CD4-positive, alpha-beta T cell treated with Interleukin-17A for 1 hour (primary cell): ENCODE results near the gene SYDE2.
"Not testable (repeated sequence)": the region's sequence is repeated elsewhere in the genome, so short reads cannot be mapped to it uniquely, and the experiment has no call there.

Experiments used
- DNase-seq: peaks from one replicate; pipeline ENCODE4 v3.0.0-alpha.2; 2020

SYDE2 gene

GRCh38 chr1:85200463-85201339, at the start of gene SYDE2:
Gene SYDE2 (minus strand): TSS chr1:85201016. CDS start chr1:85200996, 20 bp downstream.
- peak; percentile 82 for DNase-seq

DNA sequence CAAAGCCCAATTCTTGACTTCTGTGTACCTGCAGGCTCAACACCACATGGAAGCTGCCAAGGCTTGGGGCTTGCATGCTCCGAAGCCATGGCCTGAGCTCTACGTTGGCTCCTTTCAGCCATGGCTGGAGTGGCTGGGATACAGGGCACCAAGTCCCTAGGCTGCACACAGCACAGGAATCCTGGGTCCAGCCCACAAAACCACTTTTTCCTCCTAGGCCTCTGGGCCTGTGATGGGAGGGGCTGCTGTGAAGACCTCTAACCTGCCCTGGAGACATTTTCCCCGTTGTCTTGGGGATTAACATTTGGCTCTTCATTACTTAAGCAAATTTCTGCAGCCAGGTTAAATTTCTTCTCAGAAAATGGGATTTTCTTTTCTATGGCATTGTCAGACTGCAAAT, 48.2 kb upstream of the SYDE2 start:
- not testable (repeated sequence) for DNase-seq

GRCh38 chr1:85245891-85246290, 45.1 kb upstream of the SYDE2 start:
- DNase-seq, result no peak

DNA sequence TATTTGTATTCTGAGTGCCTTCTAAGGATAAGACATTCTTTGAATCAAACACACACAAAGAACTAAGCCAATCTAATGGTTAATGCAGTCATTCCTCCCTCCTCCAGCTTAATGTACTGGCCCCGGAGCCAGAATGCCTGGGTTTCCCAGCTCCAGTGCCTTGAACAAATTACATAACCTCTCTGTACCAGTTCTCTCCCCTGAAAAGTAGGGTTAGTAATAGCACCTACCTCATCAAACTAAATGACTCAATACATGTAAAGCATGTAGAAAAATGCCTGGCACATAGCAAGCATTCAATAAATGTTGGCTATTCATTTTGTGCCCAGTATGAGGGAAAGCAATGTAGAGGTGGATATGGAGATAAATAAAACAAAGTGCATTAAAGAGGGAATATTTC, 44.6 kb upstream of the SYDE2 start:
- DNase-seq, result no peak

DNA sequence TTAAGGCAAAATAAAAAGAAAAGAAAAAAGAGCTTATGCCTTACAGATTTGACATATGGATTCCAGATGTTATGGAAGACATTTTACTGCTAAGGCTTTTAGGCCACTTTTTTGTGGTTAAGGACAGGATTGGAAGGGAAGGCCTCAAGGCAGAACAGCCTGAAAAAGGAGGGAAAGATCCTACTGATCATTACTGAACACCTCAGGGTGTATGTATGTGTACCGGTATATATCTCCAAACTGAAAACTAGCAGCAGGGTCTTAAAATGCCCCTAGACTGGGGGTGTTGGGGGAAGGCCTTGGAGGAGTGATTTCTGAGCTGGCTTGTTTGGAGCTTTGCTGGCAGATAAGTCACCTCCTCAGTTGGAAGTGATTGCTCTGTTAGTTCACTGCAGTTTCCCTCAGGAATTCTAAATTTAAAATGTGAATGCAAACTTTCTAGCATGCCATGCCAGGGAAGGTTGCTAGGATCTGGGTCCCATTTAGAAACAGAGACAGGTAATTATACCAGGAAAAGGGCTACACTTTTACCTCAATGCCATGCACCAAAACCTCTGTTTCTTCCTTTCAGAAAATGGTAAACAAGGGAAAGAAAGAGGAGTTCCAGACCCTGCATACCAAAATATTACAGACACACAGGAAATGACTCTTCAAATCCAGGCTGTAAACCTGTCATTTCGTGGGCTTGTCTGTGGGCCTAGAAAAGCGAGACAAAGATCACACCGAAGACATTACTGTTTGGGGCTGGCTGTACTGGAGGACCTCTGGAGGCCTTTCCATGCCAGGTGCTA, 43.6 kb upstream of the SYDE2 start:
- no peak for DNase-seq

- no peak for DNase-seq
These were observed 42.6 kb upstream of the SYDE2 start for GRCh38 chr1:85243372-85243771.

DNA sequence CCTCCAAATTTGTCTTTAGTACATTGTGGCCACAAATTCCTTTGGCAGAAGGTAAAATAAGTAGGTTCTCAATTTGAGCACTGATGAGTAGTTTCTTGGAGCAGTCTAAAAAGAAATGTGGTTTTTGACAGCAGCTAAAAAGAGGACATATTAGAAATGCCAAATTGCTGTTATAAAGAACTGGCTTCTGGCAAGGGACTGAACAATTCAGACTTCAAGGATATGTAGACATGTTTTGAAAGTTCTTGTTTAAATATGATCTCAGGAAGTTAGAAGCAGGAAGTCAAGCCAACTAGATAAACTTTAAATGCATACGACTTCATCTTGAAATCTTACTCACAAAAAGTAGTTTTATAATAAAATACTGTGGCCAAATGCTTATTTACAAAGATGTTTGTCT, 39.8 kb upstream of the SYDE2 start:
- no peak for DNase-seq

GRCh38 chr1:85240174-85240601, 39.4 kb upstream of the SYDE2 start:
- peak; percentile 41 for DNase-seq

DNA sequence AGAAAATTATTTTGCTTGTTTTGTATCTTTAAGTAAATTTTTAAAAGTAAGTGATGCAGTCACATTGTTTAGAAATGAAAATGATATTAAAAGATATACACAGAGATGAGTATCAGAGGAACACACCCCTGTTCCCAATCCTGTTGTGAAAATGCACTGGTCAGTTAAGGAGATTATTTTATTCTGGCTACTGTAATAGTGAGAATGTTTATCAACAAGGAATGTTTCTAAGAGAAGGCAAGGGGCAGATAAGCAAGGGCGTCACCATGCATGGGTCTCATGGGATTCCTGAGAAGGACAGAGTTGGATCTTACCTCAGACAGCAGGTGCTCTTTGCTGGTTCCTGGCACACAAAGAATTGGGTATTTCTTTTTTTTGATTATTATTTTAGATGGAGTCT, 36.8 kb upstream of the SYDE2 start:
- no peak for DNase-seq

- no peak for DNase-seq
These were observed 29.6 kb upstream of the SYDE2 start for GRCh38 chr1:85230305-85230977.

DNA sequence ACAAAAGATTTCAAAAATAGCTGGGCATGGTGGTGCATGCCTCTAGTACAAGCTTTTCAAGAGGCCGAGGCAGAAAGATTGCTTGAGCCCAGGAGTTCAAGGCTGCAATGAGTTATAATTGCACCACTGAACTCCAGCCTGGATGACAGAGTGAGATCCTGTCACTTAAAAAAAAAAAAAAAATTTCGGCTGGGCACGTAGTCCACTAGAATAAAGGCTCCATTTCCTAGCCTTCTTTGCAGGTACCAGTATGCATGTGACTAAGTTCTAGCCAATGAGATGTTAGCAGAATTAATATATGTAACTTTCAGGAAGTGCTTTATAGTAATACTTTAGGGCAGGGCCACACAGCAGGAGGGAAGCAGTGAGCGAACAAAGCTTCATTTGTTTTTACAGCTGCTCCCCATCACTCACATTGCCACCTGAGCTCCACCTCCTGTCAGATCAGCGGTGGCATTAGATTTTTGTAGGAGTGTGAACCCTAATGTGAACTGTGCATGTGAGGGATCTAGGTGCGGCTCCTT, 28.8 kb upstream of the SYDE2 start:
- no peak for DNase-seq

- no peak for DNase-seq
These were observed 28.2 kb upstream of the SYDE2 start for GRCh38 chr1:85228972-85229371.

- no peak for DNase-seq
These were observed 25.0 kb upstream of the SYDE2 start for GRCh38 chr1:85225624-85226380.

DNA sequence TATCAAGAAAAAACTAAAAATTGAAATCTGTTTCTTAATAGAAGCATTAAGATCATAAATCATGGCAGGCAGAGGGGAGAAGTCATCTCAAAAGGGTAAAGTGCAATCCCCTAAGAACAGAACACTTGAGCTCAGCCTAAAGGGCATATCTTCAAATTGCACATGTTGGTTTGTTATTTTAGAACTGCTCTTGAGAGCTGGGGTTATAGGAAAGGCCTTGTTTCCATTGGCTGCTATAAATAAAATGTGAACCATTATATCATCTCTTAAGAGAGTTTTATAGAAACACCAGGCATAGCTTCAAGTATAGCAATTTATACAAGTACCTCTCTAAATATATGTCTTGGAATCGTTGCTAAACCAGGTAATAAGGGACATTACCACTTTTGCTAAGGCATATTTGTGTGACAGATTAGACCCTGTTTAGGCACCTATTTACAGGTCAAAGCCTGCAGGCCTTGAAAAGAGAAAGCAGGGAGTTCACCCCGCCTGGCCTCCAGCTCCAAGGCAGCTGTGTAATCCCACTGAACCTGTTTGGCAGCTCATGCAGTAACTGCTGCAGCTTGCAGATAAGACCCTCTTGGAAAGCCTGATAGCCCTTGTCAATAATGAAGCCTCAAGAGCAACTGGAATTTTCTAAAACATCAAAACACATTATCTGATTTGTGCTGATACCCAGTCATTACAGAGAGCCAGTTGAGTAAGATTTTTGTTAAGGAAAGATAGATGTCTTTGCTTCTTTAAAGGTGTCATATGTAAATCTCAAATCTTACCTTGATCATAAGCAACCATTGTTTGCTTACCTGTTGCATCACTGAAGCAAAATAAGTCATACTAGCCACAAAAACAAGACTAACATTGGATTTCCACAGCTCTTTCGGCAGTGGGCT, 24.2 kb upstream of the SYDE2 start:
- DNase-seq, result no peak

DNA sequence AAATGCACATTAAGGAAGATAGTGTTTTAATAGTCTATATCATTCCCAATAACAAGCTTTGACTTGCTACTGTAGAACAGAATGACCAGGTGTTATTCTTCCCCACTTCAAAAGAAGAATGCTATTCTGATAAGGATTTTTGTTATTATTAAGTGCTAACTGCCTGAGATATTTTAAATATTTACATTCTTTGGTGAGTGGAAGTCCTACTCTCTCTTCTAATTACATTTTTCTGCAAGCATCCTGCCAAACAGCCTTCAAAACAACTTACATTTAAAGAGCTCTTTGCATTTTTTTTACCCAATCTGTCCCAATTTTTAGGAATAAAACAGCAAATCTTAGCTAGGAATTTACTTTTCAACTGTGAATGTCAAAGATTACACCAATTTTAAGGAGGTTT, 23.5 kb upstream of the SYDE2 start:
- DNase-seq, result no peak

DNA sequence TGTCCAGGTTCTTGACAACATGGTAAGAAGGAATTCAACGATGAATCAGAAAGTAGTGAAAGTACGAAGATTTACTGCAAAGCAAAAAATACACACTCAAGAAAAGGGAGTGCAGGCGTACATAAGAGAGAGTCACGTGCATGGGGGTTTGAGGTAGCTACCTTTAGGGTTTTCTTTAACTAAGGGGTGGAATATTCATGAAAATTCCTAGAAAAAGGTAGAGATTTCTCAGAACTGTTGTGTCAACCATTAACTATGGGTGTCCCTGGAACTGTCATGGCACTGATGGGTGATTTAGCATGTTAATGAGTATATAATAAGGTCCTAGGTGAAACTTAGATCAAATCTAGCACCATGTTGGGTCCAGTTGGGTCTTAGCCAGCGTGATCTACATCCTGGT, 22.5 kb upstream of the SYDE2 start:
- no peak for DNase-seq

- no peak for DNase-seq
These were observed 20.0 kb upstream of the SYDE2 start for GRCh38 chr1:85220756-85221201.

DNA sequence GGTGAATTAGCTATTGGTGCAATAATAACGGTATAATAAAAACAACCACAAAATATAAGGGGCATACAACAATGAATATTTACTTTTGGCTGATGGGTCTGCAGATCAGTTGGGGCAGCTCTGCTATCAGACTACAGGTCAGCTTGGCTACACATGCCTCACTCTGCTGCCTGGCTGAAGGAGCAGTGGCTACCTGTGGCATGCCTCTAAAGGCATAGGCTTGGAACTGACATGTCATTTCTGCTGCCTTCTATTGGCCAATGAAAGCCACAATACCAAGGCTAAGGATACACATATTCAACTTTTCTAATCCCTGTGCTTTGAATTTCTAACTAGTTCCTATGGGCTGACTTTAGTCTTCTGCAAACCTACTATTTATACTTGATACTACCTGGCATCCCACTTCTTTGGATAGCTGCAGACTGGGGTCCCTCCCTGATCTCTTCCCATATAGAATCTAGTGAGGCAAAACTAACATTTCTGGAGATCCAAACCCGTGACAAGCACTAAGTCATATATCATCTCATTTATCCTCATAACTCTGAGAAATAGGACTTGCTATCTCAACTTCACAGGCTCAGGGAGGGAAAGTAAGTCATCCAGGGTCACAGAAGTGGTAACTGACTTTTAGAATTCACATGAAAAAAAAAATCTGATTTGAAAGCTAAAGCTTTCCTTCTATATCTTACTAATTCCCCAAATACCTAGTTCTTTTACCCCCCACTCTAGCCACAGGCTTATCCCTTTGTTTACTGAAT, 19.2 kb upstream of the SYDE2 start:
- no peak for DNase-seq

DNA sequence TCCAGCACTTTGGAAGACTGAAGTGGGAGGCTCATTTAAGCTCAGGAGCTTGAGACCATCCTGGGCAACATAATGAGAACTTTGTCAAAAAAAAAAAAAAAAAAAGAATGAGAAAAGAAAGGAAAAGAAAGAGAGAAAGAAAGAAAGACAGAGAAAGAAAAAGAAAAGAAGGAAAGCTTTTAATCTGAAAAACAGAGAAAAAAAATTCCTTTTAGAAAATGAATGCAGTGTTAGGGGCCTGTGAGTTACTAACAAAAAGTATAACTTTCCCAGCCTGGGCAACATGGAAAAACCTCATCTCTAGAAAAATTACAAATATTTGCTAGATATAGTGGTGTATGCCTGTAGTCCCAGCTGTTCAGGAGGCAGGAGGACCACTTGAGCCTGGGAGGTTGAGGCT, 15.9 kb upstream of the SYDE2 start:
- no peak for DNase-seq

- no peak for DNase-seq
These were observed 13.8 kb upstream of the SYDE2 start for GRCh38 chr1:85214654-85215053.

GRCh38 chr1:85208488-85208887, 7.7 kb upstream of the SYDE2 start:
- no peak for DNase-seq
